GM21360 (cell line): ENCODE data around the gene RASGRF1.

Experiments
- ATAC-seq: cut with Tn5 transposase; IDR thresholded peaks from one replicate; pipeline ENCODE4 v1.9.1; 2021; ENCODE audit warnings: mild to moderate bottlenecking, moderate library complexity; ENCODE audit not compliant: unreplicated experiment

RASGRF1 gene

DNA sequence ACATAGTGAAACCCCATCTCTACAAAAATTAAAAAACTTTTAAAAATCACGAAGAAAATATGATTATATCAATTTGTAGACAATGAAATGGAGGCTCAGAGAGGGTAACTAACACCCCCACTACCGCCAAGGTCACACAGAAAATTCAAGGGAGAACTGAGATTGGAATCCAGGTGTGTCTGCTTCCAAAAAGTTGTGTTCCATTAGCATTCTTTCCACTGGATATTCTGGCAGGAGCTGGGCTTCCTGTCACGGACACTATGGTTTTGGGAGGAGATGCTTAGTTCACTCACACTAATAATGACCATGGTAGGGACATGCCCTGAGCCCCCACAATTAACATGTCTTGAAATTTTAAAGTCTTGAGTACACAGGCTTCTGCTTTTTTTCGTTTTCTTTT is 174.5 kb downstream of the RASGRF1 start:
- no peak for ATAC-seq

DNA sequence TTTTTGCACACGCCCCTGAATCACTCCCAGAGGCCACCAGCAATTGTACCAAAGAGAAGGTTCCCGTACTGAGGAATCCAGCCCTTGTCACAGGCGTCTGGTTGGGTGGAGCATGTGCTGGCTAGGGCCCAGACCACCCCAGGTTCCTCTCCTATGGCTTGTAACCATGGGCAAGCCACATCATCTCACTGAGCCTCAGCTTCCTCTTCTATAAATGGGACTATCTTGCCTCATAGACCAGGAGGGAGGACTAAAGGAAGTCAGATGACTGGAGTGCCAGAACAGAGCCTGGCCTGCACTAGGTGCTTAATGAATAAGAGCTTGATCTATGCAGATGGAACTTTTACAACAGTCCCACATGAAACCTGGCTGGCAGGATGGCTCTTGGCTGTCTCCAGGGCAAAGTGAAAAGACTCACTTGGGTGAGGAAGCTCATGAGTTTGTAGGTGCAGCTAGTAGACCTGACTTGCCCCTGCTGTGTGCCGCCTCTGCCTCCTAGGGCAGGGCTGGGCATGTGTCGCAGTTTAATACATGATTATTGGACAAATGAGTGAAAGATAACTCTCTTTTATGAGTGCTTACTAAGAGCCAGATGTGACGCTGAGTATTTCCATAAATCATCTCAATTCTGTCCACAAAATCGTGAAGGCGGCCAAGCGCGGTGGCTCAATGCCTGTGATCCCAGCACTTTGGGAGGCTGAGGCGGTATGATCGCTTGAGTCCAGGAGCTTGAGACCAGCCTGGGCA is 175.1 kb downstream of the RASGRF1 start:
- no peak for ATAC-seq

DNA sequence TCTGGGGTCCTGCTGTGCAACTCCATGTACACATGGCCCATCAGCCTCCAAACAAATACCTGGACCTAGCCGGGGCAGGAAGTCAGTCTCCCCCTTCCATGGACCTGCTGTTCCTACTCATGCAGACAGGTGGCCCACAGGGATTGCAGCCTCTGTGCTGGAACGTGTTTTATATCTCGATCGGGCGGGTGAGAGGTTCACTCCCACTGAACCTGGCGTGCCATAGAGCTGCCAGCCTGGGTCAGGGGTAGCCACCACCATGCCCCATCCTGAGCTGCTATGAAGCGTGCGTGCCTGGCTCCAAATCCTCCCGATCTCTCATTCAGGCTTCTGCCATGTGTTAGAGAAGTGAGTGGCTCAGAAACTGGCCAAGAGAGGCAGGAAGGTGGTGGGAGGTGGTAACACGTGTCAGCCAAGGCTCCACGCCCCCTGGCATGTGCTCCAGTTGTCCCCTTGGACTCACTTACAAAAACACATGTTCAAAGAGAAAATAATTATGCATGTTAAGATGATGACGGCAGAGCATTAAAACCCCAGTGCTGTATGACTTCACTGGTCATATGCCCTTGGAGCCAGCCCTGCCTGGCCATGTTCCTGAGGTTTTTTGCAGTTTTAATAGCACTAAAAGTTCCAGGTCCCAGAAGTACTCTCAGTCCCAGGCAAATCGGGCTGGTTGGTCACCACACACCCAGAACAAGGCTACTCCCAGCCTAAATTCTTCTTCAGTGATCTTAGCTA is 176.4 kb downstream of the RASGRF1 start:
- no peak for ATAC-seq

DNA sequence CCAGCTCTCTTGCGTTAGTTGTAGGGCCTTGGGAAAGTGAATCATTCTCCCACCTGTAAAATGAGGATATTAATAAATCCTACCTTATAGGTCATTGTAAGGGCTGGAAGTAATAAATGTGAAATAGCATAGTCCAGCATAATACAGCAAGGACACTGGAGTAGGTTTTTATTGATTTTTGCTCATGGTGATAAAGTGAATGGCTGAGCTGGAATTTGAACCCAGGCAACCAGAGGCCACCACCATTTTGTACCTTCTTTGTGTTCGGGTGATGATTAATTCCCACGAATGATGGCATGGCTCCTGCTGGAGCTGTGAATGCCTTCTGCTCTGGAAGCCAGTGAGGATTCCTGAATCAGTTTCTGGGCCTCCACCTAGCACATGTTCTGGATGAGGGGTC is 177.6 kb downstream of the RASGRF1 start:
- ATAC-seq: no peak

DNA sequence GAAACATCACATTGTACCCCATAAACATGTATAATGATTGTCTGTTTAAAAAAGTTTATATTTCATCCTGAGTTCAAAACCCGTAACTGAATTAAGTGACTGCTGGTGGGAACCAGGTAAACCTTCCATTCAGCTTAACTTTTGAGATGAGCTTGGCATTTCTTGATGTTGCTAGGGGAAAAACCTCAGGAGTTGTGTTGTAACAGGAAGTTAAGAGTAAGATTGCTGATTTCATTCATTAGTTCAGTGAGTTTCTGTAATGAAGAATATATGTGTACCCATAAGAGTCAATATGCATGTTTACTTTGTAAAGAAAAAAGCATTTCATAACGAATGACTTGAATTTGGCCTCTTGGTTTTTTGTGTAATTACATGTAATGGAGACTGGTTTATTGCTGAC is 178.3 kb downstream of the RASGRF1 start:
- no peak for ATAC-seq

DNA sequence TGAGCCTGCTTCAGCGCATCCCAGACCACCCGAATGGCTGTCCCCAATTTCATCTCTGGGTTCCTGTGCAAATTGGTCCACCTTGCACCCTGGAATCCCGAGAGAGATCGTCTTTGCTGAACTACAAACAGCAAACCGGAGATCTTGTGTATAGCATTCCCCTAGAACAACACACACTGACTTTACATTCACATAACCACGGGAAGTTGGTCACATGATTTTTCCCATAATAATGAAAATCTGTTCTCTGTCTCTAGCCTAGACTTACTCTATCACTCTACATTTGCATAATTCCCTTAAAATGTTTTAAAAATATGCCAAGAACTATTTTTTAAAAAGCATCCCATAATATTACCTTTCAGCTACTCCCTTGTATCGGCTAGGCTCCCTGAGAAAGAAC is 180.3 kb downstream of the RASGRF1 start:
- no peak for ATAC-seq
